ENCODE data around the gene WDR27. TPM values are rescaled to one million over a fixed set of nuclear protein-coding genes. Genes with fewer than 3 reads are reported as not detected.
A peak's percentile ranks its signal among the peaks of the same experiment; 100 is the strongest.

Gene WDR27
- polyA plus RNA-seq, 2 of the 4 experiments (the other 2 are of a cell fraction), result 18.9 to 36.1 TPM

GRCh38 chr6:169621311-169621710 lies 80.5 kb downstream of the WDR27 start:
- Histone ChIP-seq H3K4me1 (peaks cover 27% of the 10 kb centered on the region), H3K9me3 (no peaks in the 10 kb centered on the region), H3K4me2 (no peak overlapping the region), H3K27ac (no peak overlapping the region), H3K4me3 (no peak overlapping the region)
- WGBS (ENCODE audit: missing lambda C conversion rate), result 84% methylated on average over 13 of the region's 13 CpGs
- no peak for TF ChIP-seq CBX2 (IDR thresholded peaks at IDR 0.05; ENCODE audit: borderline replicate concordance, low read depth)
- ATAC-seq, result no peak
- ChIA-PET POLR2A (no interaction called here), CTCF (no interaction called here)
- no peak for DNase-seq (ENCODE audit: low read depth in 1 of 2, low spot score in 1 of 2)
- no peak for FAIRE-seq

DNA sequence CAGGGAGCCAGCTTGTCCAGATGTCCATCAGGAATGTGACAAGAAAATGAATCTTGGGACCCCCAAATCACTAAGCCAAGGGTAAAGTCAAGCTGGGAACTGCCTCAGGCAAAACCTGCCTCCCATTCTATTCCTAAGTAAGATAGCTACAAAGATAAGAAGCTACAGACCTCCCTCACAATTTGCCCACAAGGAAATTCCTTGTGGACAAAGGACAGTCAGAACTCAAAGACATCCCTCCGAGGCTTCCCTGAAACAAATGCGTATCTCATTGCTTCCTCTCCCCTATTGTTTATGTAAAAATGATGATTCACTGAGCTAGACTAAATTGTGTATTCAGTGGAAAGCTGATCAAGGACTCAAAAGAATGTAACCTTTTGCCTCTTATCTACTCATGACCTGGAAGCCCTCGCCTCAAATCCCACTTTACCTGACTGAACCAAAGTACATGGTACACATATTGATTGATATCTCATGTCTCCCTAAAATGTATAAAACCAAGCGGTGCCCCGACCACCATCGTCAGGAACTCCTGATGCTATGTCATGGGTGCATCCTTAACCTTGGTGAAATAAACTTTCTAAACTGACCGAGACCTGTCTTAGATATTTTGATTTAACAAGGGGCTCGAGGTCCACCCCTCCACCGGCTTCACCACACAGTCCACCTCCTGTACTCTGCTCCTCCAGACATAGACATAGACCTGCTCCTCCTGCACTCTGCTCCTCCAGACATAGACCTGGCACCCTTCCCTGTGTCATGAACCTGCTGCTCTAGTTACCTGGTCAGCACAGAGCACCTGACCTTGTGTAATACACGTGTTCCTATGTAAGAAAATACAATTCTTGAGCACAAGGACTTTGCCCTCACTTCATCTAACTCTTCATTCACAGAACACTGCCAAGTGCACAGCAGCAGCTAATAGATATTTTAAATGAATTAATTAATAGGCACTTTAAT lies 81.4 kb downstream of the WDR27 start:
- H3K4me2 ChIP-seq, result peak overlapping the region; percentile 67
- CTCF ChIA-PET, result interaction anchor here (1.4 kb wide), 1 partner anchor 13 kb away, joined by 3 read pairs; no protein-coding TSS in a partner anchor
- WGBS (ENCODE audit: missing lambda C conversion rate), result 74% methylated on average over 10 of the region's 10 CpGs
- FAIRE-seq (no peak), ATAC-seq (peak in 1 of 2 experiments; percentile 52; a peak in 2 of 6 replicates), DNase-seq (ENCODE audit: low read depth in 1 of 2, low spot score in 1 of 2) (peak in 1 of 2 experiments; percentile 23)
- POLR2A ChIA-PET, result no interaction called here
- peak overlapping the region; percentile 66 to 80; a peak in 5 of 6 replicates for H3K27ac ChIP-seq
- H3K4me3 ChIP-seq, result no peak overlapping the region
- H3K4me1 ChIP-seq, result peaks cover 27% of the 10 kb centered on the region
- TF ChIP-seq GATA3 (IDR thresholded peaks at IDR 0.05; ENCODE audit: borderline replicate concordance), result no peak; the same call in 1 of the 2 replicates
- TF ChIP-seq JUNB (IDR thresholded peaks at IDR 0.05), result peak; percentile 13; the same call in 1 of the 2 replicates
- H3K9me3 ChIP-seq, result no peaks in the 10 kb centered on the region

DNA sequence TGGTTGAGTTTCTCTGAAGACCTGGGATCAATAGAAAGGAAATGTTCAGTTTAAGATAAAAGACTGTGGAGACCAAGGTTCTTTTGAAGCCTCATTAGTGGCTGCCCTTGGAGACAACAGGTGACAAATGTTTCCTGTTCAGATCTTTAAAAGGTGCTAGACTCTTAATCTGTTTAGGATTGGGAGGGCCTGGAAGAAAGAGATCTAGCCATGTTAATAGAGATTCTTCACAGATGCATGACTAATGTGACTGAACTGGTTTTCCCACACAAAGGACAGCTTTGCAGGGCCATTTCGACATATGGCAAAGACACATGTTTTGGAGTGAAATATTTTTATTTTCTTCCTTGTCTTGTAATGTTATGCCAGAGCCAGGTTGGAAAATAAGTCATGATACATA lies 82.2 kb downstream of the WDR27 start:
- ATAC-seq (no peak), FAIRE-seq (no peak), DNase-seq (ENCODE audit: low read depth in 1 of 2, low spot score in 1 of 2) (no peak)
- peak overlapping the region; percentile 66 to 80; a peak in 5 of 6 replicates for H3K27ac ChIP-seq
- H3K9me3 ChIP-seq, result no peaks in the 10 kb centered on the region
- TF ChIP-seq FOXS1 (CRISPR knock-in tag; IDR thresholded peaks at IDR 0.05), result no peak
- TF ChIP-seq, protein P1, sequence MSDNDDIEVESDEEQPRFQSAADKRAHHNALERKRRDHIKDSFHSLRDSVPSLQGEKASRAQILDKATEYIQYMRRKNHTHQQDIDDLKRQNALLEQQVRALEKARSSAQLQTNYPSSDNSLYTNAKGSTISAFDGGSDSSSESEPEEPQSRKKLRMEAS (IDR thresholded peaks at IDR 0.05), result no peak
- TF ChIP-seq KDM1A (IDR thresholded peaks at IDR 0.05; ENCODE audit: low read depth), result no peak
- TF ChIP-seq EP300 (IDR thresholded peaks at IDR 0.05), result no peak
- TF ChIP-seq HES2 (IDR thresholded peaks at IDR 0.05), result no peak
- TF ChIP-seq EHF (CRISPR knock-in tag; IDR thresholded peaks at IDR 0.05), result no peak
- no peak for TF ChIP-seq HOXB5 (CRISPR knock-in tag; IDR thresholded peaks at IDR 0.05)
- no peak for TF ChIP-seq JUNB (IDR thresholded peaks at IDR 0.05)
- TF ChIP-seq TFCP2L1 (CRISPR knock-in tag; IDR thresholded peaks at IDR 0.05), result no peak
- peaks cover 27% of the 10 kb centered on the region for H3K4me1 ChIP-seq
- peak overlapping the region; percentile 67 for H3K4me2 ChIP-seq
- WGBS (ENCODE audit: missing lambda C conversion rate), result 80% methylated on average over 1 of the region's 1 CpG
- CTCF ChIA-PET, result interaction anchor here (1.4 kb wide), 1 partner anchor 14 kb away, joined by 3 read pairs; no protein-coding TSS in a partner anchor
- POLR2A ChIA-PET, result no interaction called here
- no peak overlapping the region for H3K4me3 ChIP-seq

DNA sequence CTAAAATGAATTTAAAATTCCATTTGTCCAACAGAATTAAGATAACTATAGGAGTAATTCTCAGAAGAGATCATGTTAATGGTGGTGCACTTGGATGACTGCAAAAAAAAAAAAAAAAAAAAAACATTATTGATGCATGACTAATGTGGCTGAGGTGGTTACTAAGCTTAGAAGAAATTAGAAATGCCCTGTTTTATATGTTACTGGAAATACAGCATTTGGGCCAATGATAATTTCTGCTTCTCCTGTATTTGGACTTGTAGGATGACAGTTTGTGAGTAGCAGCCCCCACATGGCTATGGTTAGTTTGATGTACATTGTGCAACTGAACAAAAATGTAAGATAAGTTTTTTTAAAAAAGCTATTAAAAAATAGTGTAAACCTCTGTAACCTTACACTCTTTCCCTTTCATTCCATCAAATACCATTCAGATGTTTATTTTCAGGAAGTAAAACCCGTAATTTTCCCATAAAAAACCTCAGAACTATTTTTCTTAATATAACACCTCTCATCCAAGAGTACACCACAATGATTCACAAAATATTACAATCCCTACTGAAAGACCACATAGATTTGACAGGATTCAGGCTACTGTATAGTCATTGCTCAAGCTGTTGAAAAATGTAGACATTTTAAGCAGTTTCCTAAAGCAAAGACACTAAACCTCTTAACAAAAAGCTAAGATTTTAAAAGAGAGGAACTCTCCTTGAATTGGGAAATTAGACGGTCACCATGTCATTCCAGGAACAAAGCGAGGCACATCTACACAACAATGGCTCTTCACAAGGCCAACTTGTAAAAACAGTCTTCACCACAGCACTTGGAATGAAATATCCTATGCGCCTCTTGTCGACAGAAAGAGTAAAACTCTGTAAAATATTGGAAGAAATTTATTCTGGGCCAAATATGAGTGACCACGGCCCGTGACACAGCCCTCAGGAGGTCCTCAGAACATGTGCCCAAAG lies 83.0 kb downstream of the WDR27 start:
- no peak for ATAC-seq

More for the DNA sequence above, 83.0 kb downstream of the WDR27 start:
- ChIA-PET CTCF (interaction anchor here (0.9 to 1.4 kb wide), 3 partner anchors 15 to 505 kb away, joined by 3 read pairs; no protein-coding TSS in a partner anchor), POLR2A (interaction anchor here (0.6 kb wide), 1 partner anchor 16 kb away, joined by 3 read pairs; no protein-coding TSS in a partner anchor)
- H3K4me1 ChIP-seq, result peaks cover 27% of the 10 kb centered on the region
- whole genome bisulfite sequencing (ENCODE audit: missing lambda C conversion rate), result 87% methylated on average over 7 of the region's 7 CpGs
- H3K9me3 ChIP-seq, result no peaks in the 10 kb centered on the region
- no peak overlapping the region for H3K4me3 ChIP-seq
- peak overlapping the region; percentile 66 to 80; a peak in 5 of 6 replicates for H3K27ac ChIP-seq
- DNase-seq (ENCODE audit: low read depth in 1 of 2, low spot score in 1 of 2) (no peak), FAIRE-seq (no peak)
- peak overlapping the region; percentile 30 for H3K4me2 ChIP-seq
- TF ChIP-seq, protein P2, sequence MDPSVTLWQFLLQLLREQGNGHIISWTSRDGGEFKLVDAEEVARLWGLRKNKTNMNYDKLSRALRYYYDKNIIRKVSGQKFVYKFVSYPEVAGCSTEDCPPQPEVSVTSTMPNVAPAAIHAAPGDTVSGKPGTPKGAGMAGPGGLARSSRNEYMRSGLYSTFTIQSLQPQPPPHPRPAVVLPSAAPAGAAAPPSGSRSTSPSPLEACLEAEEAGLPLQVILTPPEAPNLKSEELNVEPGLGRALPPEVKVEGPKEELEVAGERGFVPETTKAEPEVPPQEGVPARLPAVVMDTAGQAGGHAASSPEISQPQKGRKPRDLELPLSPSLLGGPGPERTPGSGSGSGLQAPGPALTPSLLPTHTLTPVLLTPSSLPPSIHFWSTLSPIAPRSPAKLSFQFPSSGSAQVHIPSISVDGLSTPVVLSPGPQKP (IDR thresholded peaks at IDR 0.05; ENCODE audit: low read depth, low read length), result no peak
- no peak for TF ChIP-seq FOXS1 (CRISPR knock-in tag; IDR thresholded peaks at IDR 0.05)
- no peak for TF ChIP-seq ZNF302 (CRISPR knock-in tag; IDR thresholded peaks at IDR 0.05)
- no peak for TF ChIP-seq CBX8 (IDR thresholded peaks at IDR 0.05)
- TF ChIP-seq EHMT2 (IDR thresholded peaks at IDR 0.05; ENCODE audit: low read depth), result no peak
- no peak for TF ChIP-seq MYC (IDR thresholded peaks at IDR 0.05; ENCODE audit: borderline replicate concordance, low read length)
- TF ChIP-seq KDM1A (IDR thresholded peaks at IDR 0.05; ENCODE audit: low read depth), result no peak
- no peak for TF ChIP-seq RAD21 (conservative IDR thresholded peaks at IDR 0.05 in 1 of 2, IDR thresholded peaks at IDR 0.05 in 1 of 2)
- TF ChIP-seq EHF (CRISPR knock-in tag; IDR thresholded peaks at IDR 0.05), result no peak
- TF ChIP-seq HOXB5 (CRISPR knock-in tag; IDR thresholded peaks at IDR 0.05), result no peak
- TF ChIP-seq CBX2 (IDR thresholded peaks at IDR 0.05; ENCODE audit: borderline replicate concordance, low read depth), result no peak
- no peak for TF ChIP-seq MAZ (IDR thresholded peaks at IDR 0.05; ENCODE audit: borderline replicate concordance, low read depth, low read length)
- no peak for TF ChIP-seq CTCF (IDR thresholded peaks at IDR 0.05)
- TF ChIP-seq HOXB13 (CRISPR knock-in tag; IDR thresholded peaks at IDR 0.05; ENCODE audit: low read depth), result no peak
